ENCODE measurements around the gene LETM1.

- TF ChIP-seq CTCF (conservative IDR thresholded peaks at IDR 0.05; ENCODE audit: low read depth in 2 of 2): no peak
- no peak for TF ChIP-seq EZH2 (IDR thresholded peaks at IDR 0.05; ENCODE audit: low read depth, unreplicated experiment)
- no peak for TF ChIP-seq ZNF331 (CRISPR knock-in tag; IDR thresholded peaks at IDR 0.05; ENCODE audit: low read depth)
- no peak for TF ChIP-seq POLR2AphosphoS5 (IDR thresholded peaks at IDR 0.05; ENCODE audit: low read depth)
- TF ChIP-seq CREB1 (CRISPR knock-in tag; IDR thresholded peaks at IDR 0.05; ENCODE audit: low read depth): no peak
- TF ChIP-seq, protein P1, sequence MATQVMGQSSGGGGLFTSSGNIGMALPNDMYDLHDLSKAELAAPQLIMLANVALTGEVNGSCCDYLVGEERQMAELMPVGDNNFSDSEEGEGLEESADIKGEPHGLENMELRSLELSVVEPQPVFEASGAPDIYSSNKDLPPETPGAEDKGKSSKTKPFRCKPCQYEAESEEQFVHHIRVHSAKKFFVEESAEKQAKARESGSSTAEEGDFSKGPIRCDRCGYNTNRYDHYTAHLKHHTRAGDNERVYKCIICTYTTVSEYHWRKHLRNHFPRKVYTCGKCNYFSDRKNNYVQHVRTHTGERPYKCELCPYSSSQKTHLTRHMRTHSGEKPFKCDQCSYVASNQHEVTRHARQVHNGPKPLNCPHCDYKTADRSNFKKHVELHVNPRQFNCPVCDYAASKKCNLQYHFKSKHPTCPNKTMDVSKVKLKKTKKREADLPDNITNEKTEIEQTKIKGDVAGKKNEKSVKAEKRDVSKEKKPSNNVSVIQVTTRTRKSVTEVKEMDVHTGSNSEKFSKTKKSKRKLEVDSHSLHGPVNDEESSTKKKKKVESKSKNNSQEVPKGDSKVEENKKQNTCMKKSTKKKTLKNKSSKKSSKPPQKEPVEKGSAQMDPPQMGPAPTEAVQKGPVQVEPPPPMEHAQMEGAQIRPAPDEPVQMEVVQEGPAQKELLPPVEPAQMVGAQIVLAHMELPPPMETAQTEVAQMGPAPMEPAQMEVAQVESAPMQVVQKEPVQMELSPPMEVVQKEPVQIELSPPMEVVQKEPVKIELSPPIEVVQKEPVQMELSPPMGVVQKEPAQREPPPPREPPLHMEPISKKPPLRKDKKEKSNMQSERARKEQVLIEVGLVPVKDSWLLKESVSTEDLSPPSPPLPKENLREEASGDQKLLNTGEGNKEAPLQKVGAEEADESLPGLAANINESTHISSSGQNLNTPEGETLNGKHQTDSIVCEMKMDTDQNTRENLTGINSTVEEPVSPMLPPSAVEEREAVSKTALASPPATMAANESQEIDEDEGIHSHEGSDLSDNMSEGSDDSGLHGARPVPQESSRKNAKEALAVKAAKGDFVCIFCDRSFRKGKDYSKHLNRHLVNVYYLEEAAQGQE (IDR thresholded peaks at IDR 0.05; ENCODE audit: unreplicated experiment): no peak
- TF ChIP-seq ZNF114 (CRISPR knock-in tag; IDR thresholded peaks at IDR 0.05): no peak
- no peak for TF ChIP-seq EZH2phosphoT487 (IDR thresholded peaks at IDR 0.05; ENCODE audit: unreplicated experiment)
Measured at GRCh38 chr4:1784395-1784788, 71.6 kb downstream of the LETM1 start.

Measured in GM23338 (cell line).